K562 (cell line): ENCODE measurements around the gene TRERF1. TPM values are rescaled to one million over a fixed set of nuclear protein-coding genes. Genes with fewer than 3 reads are reported as not detected.
A peak's percentile ranks its signal among the peaks of the same experiment; 100 is the strongest.

Experiments used
- ATAC-seq: fragments of 200-7000 bp; cut with Tn5 transposase; 3 replicates; pipeline ENCODE4 v1.9.1; 2020; ENCODE audit warnings: moderate library complexity
- BruUV-seq: library from RNA; stranded (reverse); fragments of 400-500 nt; replicated peaks from 2 replicates; lab custom pipeline; 2021; lab: Mats Ljungman, UMichigan
- CTCF ChIA-PET: fragments of 300-600 bp; formaldehyde crosslinking; extraction: SDS; loops from one replicate; lab custom pipeline; 2021; ENCODE audit warnings: low intra/inter-chr PET ratio; lab: Yijun Ruan, JAX
- POLR2A ChIA-PET: fragments of 300-600, 350-650 bp; sonication (Branson Sonifier 250); formaldehyde crosslinking; extraction: SDS; loops from one replicate; lab custom pipeline; 2021; ENCODE audit warnings: antibody characterized with exemption, inconsistent platforms; lab: Yijun Ruan, JAX
- DNase-seq, 4 experiments: peaks; one replicate each; pipeline versions ENCODE4 v3.0.0 to v3.0.0-alpha.2; 2011 to 2018; ENCODE audit warnings: low spot score in 3 of 4, mixed read lengths in 3 of 4; ENCODE audit errors: extremely low read depth in 1 of 4
- FAIRE-seq: peaks from 2 replicates; lab custom pipeline; 2011; peaks lifted over from hg19 to GRCh38; lab: Jason Lieb, UNC
- H2AFZ ChIP-seq: 2 replicates; pipeline ENCODE4 v1.6.0; 2011; ENCODE audit warnings: low read depth, low read length, control low read depth, inconsistent platforms
- H3K27ac ChIP-seq: fragments of 200-600 bp; 3 replicates; pipeline ENCODE4 v1.8.0; 2011; ENCODE audit warnings: low read depth, mild to moderate bottlenecking, control low read depth, inconsistent platforms, low read length, moderate library complexity, mixed read lengths; ENCODE audit errors: extremely low read depth
- H3K27me3 ChIP-seq, 2 experiments: fragments of 300-600 bp in 1 of 2; 2 replicates in 1 of 2; 3 replicates in 1 of 2; pipeline versions ENCODE4 v1.6.0 to v1.8.0; 2011; ENCODE audit warnings: inconsistent platforms in 2 of 2, low read length in 2 of 2, mild to moderate bottlenecking in 1 of 2, mixed read lengths in 1 of 2, moderate library complexity in 1 of 2; ENCODE audit not compliant: control insufficient read depth in 2 of 2, insufficient read depth in 2 of 2
- H3K36me3 ChIP-seq: fragments of 300-600 bp; 3 replicates; pipeline ENCODE4 v1.8.0; 2011; ENCODE audit warnings: mild to moderate bottlenecking, low read length, inconsistent platforms; ENCODE audit not compliant: control insufficient read depth, insufficient read depth
- H3K4me1 ChIP-seq, 2 experiments: fragments of 200-600 bp in 1 of 2; replicated peaks in 1 of 2; 2 replicates in 1 of 2; 3 replicates in 1 of 2; pipeline versions ENCODE4 v1.5.1 to v1.8.0; 2011; ENCODE audit warnings: inconsistent platforms in 2 of 2, low read length in 2 of 2, mild to moderate bottlenecking in 1 of 2, mixed read lengths in 1 of 2, moderate library complexity in 1 of 2; ENCODE audit not compliant: control insufficient read depth in 2 of 2, insufficient read depth in 2 of 2
- H3K4me2 ChIP-seq: 2 replicates; pipeline ENCODE4 v1.6.1; 2011; ENCODE audit warnings: low read length, control low read depth, inconsistent platforms, mixed read lengths; ENCODE audit not compliant: insufficient read depth
- H3K4me3 ChIP-seq: fragments of 200-600 bp; sonication (generic), shearing (Covaris generic); 2 replicates; pipeline ENCODE4 v1.5.1; 2016; ENCODE audit warnings: control low read depth, inconsistent platforms
- H3K79me2 ChIP-seq: fragments of 200-600 bp; 3 replicates; pipeline ENCODE4 v1.8.0; 2011; ENCODE audit warnings: low read length, inconsistent platforms; ENCODE audit not compliant: control insufficient read depth, insufficient read depth
- H3K9ac ChIP-seq, 2 experiments: 2 replicates each; pipeline versions ENCODE4 v1.6.0 to v1.6.1; 2011; ENCODE audit warnings: low read depth in 2 of 2, low read length in 2 of 2, control low read depth in 1 of 2, inconsistent platforms in 1 of 2, mild to moderate bottlenecking in 1 of 2, mixed read lengths in 1 of 2; ENCODE audit not compliant: insufficient read depth in 1 of 2
- H3K9me1 ChIP-seq: one replicate; pipeline ENCODE4 v1.6.0; 2011; ENCODE audit warnings: inconsistent platforms, mild to moderate bottlenecking, low read length, moderate library complexity; ENCODE audit not compliant: control insufficient read depth, insufficient read depth
- H3K9me3 ChIP-seq: replicated peaks from 2 replicates; pipeline ENCODE4 v1.5.1; 2011; ENCODE audit warnings: low read depth, low read length, inconsistent platforms; ENCODE audit not compliant: control insufficient read depth, insufficient read depth
- H4K20me1 ChIP-seq: replicated peaks from 2 replicates; pipeline ENCODE4 v1.6.1; 2011; ENCODE audit warnings: low read length, inconsistent platforms, mixed read lengths; ENCODE audit not compliant: control insufficient read depth, insufficient read depth
- ARID3B ChIP-seq: fragments of 250-450 bp; sonication (Bioruptor Pico); IDR thresholded peaks from 2 replicates; pipeline ENCODE4 v1.4.0; 2020; ENCODE audit warnings: borderline replicate concordance
- CXXC5 ChIP-seq: fragments of 250-450 bp; sonication (Bioruptor Pico); IDR thresholded peaks from 2 replicates; pipeline ENCODE4 v1.8.0; 2022; ENCODE audit warnings: inconsistent platforms, mild to moderate bottlenecking, moderate library complexity
- GTF2A2 ChIP-seq: IDR thresholded peaks from 2 replicates; pipeline ENCODE4 v1.6.1; 2016; ENCODE audit warnings: mild to moderate bottlenecking, missing genetic modification characterization, missing compliant biosample characterization
- HDGF ChIP-seq: fragments of 450-650 bp; IDR thresholded peaks from 2 replicates; pipeline ENCODE4 v1.6.1; 2016
- ILK ChIP-seq: fragments of 450-650 bp; IDR thresholded peaks from 2 replicates; pipeline ENCODE4 v1.6.1; 2016; ENCODE audit warnings: missing genetic modification characterization, low read depth, mild to moderate bottlenecking, missing compliant biosample characterization, moderate library complexity, borderline replicate concordance
- L3MBTL2 ChIP-seq: fragments of 450-650 bp; IDR thresholded peaks from 2 replicates; pipeline ENCODE4 v1.6.1; 2016; ENCODE audit warnings: mild to moderate bottlenecking, moderate library complexity
- MEIS2 ChIP-seq: fragments of 450-650 bp; IDR thresholded peaks from 2 replicates; pipeline ENCODE4 v1.6.1; 2014; ENCODE audit warnings: mild to moderate bottlenecking; ENCODE audit not compliant: partially characterized antibody
- NCOA1 ChIP-seq: fragments of 450-650 bp; IDR thresholded peaks from 2 replicates; pipeline ENCODE4 v1.6.1; 2016; ENCODE audit warnings: low read depth
- NFE2 ChIP-seq: IDR thresholded peaks from 2 replicates; pipeline ENCODE4 v1.6.1; 2014; ENCODE audit warnings: antibody characterized with exemption, low read depth
- NFIX ChIP-seq: fragments of 250-450 bp; sonication (Bioruptor Pico); IDR thresholded peaks from 2 replicates; pipeline ENCODE4 v1.4.0; 2020; ENCODE audit warnings: low read depth, mild to moderate bottlenecking, moderate library complexity
- RAD21 ChIP-seq, 2 experiments: fragments of 250-450 bp in 1 of 2; fragments of 450-650 bp in 1 of 2; sonication (Bioruptor Pico) in 1 of 2; formaldehyde crosslinking in 1 of 2; IDR thresholded peaks in 1 of 2; conservative IDR thresholded peaks in 1 of 2; 2 replicates each; pipeline versions ENCODE4 v1.4.0 to v1.8.0; 2020 to 2022; ENCODE audit warnings: mild to moderate bottlenecking in 2 of 2, moderate library complexity in 1 of 2
- RNF2 ChIP-seq: sonication (generic); IDR thresholded peaks from 2 replicates; pipeline ENCODE4 v1.6.1; 2016
- SMAD2 ChIP-seq: fragments of 150-350 bp; IDR thresholded peaks from 2 replicates; pipeline ENCODE4 v1.6.1; 2014; ENCODE audit warnings: low read depth, mild to moderate bottlenecking, low read length
- WHSC1 ChIP-seq: IDR thresholded peaks from one replicate; pipeline ENCODE4 v1.6.1; 2012; ENCODE audit warnings: low read length, control low read depth, inconsistent platforms
- XRCC3 ChIP-seq: fragments of 450-650 bp; IDR thresholded peaks from 2 replicates; pipeline ENCODE4 v1.6.1; 2017; ENCODE audit warnings: mild to moderate bottlenecking, moderate library complexity
- WGBS: fragments of 100-300 bp; shearing (Covaris generic); methylation state at CpG from one replicate; pipeline ENCODE4 v1.1.6; 2016; ENCODE audit warnings: low coverage, mixed read lengths; ENCODE audit not compliant: insufficient coverage; ENCODE audit errors: missing lambda C conversion rate; 5-methylcytosine and 5-hydroxymethylcytosine counted together
- in situ Hi-C: fragments of 300-500 bp; cut with MboI; formaldehyde crosslinking; loops from 4 replicates; pipeline ENCODE4 v1.15.0; 2018; ENCODE audit warnings: inconsistent platforms, mixed read lengths
- intact Hi-C: fragments of 100-400 bp; cut with micrococcal nuclease; formaldehyde crosslinking; loops from 2 replicates; pipeline ENCODE4 v1.14.2; 2022
- polyA plus RNA-seq, 8 experiments: library from polyadenylated mRNA; depleted of rRNA in 4 of 8; stranded (reverse) in 5 of 8; unstranded in 3 of 8; fragments of >200 nt; fragmentation: Nextera tagmentation in 2 of 8; fragmentation: Illumina TruSeq in 1 of 8; extraction: Ambion mirVana in 2 of 8; extraction: Trizol in 1 of 8; gene quantifications; 2 replicates each; pipeline versions ENCODE4 v1.2.1 to v1.2.3, GENCODE V29; 2011 to 2014; ENCODE audit warnings: inconsistent platforms in 1 of 8, missing spikeins in 1 of 8
- total RNA-seq, 7 experiments: library from RNA; depleted of rRNA in 6 of 7; stranded (reverse); fragments of >200 nt in 6 of 7; fragmentation: Illumina TruSeq in 2 of 7; extraction: Trizol in 2 of 7; gene quantifications; 2 replicates each; pipeline versions ENCODE4 v1.2.1 to v1.2.3, GENCODE V29; 2011 to 2021; ENCODE audit warnings: low replicate concordance in 1 of 7

TRERF1 gene
- total and polyA plus RNA-seq, 9 of the 15 experiments (the other 6 are each of a cell fraction or from before 2014, with no cell fraction given), result 0.04 to 0.20 (median 0.07) TPM; not detected in 3

- TF ChIP-seq RAD21 (CRISPR knock-in tag; conservative IDR thresholded peaks at IDR 0.05 in 1 of 2, IDR thresholded peaks at IDR 0.05 in 1 of 2), result 0 out of 4 replicates have a peak, but pooled peaks of 1 of the 2 experiments have one; percentile 1
- no peak for TF ChIP-seq ARID3B
- peak; percentile 56; the same call in 1 of the 2 replicates for TF ChIP-seq NCOA1
- TF ChIP-seq ILK, result no peak
- 0 out of 2 replicates have a peak, but pooled peaks have one; percentile 11 for TF ChIP-seq GTF2A2 (tag)
- peak; percentile 37; the same call in 1 of the 2 replicates for TF ChIP-seq L3MBTL2
- peak; percentile 47 for TF ChIP-seq MEIS2
- TF ChIP-seq HDGF, result 0 out of 2 replicates have a peak, but pooled peaks have one; percentile 41
- no peak for TF ChIP-seq WHSC1
Measured at GRCh38 chr6:42226645-42227143, 225.0 kb downstream of the TRERF1 start (continued).

GRCh38 chr6:42226161-42226611 is 225.5 kb downstream of the TRERF1 start:
- intact Hi-C loops (no loop called here), in situ Hi-C loops (loop anchor here (10.0 kb wide), 1 partner anchor 441 kb away; the partner anchor contains the start of genes PRICKLE4 and TOMM6)
- Histone ChIP-seq H3K27ac (no peak overlapping the region), H3K9ac (peak overlapping the region; percentile 15 to 21; a peak in 1 of 4 replicates), H3K9me3 (no peaks in the 10 kb centered on the region), H3K4me2 (peak overlapping the region; percentile 59; the same call in 1 of the 2 replicates), H3K4me1 (peaks cover 14 to 25% of the 10 kb centered on the region in 2 experiments), H3K36me3 (no peaks in the 10 kb centered on the region), H3K27me3 (no peaks in the 10 kb centered on the region), H2AFZ (peak overlapping the region; percentile 77), H3K9me1 (no peaks in the 10 kb centered on the region), H3K4me3 (no peak overlapping the region), H3K79me2 (no peaks in the 10 kb centered on the region), H4K20me1 (no peaks in the 10 kb centered on the region)
- DNase-seq, result peak in 1 of 4 experiments; percentile 49
- ChIA-PET CTCF (interaction anchor here (0.6 to 1.1 kb wide), 2 partner anchors 57 to 309 kb away, joined by 5 read pairs; no protein-coding TSS in a partner anchor), POLR2A (interaction anchor here (0.5 to 2.0 kb wide), 9 partner anchors 9 to 653 kb away, joined by 3 to 13 read pairs (median 3); partner anchors contain the start of genes MRPS10 and RPL7L1)
- ATAC-seq, result peak; percentile 70
- no TSS peak for BruUV-seq
- 10% methylated on average over 3 of the region's 3 CpGs for WGBS
- FAIRE-seq, result peak; percentile 71
- TF ChIP-seq NFE2, result no peak
- no peak for TF ChIP-seq NFIX (CRISPR knock-in tag)
- no peak for TF ChIP-seq CXXC5 (CRISPR knock-in tag)
- no peak for TF ChIP-seq XRCC3
- TF ChIP-seq SMAD2, result no peak
- TF ChIP-seq RNF2, result no peak
